ENCODE measurements around the gene PAPPA. TPM values are rescaled to one million over a fixed set of nuclear protein-coding genes. Genes with fewer than 3 reads are reported as not detected.

PAPPA gene
- total RNA-seq, 4 donors from 2014 or later: 0.29 to 17.1 (median 2.4) TPM

DNA sequence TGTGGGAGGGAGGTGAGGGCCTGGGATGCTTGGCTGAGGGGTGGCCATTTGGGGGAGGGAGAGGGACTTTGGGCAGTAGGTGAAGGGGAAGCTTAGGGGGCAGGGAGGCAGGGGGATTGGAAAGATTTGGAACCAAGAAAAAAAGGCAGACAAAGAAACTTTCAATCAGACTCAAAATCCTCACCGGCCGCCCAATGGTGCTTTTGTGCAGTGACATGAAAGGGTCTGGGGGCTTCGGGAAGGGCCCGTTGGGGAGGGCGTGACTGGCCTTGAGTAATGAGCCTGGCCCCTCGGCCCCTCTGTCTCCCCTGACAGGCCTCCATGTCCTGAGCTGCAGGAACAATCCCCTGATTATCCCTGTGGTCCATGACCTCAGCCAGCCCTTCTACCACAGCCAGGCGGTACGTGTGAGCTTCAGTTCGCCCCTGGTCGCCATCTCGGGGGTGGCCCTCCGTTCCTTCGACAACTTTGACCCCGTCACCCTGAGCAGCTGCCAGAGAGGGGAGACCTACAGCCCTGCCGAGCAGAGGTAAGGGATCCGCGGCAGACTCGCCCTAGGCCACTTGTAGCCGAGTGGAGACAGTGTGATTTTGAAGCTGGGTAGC, 181.1 kb downstream of the PAPPA start:
- no peak overlapping the region for H3K4me3 ChIP-seq
- no peak for DNase-seq
- H3K36me3 ChIP-seq: no peaks in the 10 kb centered on the region
- intact Hi-C loops (cut with DNase I; ENCODE audit: low total_unique reads): no loop called here
- no peak for TF ChIP-seq POLR2A (IDR thresholded peaks at IDR 0.05)
- TF ChIP-seq, protein P1, sequence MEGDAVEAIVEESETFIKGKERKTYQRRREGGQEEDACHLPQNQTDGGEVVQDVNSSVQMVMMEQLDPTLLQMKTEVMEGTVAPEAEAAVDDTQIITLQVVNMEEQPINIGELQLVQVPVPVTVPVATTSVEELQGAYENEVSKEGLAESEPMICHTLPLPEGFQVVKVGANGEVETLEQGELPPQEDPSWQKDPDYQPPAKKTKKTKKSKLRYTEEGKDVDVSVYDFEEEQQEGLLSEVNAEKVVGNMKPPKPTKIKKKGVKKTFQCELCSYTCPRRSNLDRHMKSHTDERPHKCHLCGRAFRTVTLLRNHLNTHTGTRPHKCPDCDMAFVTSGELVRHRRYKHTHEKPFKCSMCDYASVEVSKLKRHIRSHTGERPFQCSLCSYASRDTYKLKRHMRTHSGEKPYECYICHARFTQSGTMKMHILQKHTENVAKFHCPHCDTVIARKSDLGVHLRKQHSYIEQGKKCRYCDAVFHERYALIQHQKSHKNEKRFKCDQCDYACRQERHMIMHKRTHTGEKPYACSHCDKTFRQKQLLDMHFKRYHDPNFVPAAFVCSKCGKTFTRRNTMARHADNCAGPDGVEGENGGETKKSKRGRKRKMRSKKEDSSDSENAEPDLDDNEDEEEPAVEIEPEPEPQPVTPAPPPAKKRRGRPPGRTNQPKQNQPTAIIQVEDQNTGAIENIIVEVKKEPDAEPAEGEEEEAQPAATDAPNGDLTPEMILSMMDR (IDR thresholded peaks at IDR 0.05): no peak
- H3K9me3 ChIP-seq: no peaks in the 10 kb centered on the region
- no peaks in the 10 kb centered on the region for H3K27me3 ChIP-seq
- H3K4me1 ChIP-seq: no peaks in the 10 kb centered on the region
- H3K27ac ChIP-seq: no peak overlapping the region

DNA sequence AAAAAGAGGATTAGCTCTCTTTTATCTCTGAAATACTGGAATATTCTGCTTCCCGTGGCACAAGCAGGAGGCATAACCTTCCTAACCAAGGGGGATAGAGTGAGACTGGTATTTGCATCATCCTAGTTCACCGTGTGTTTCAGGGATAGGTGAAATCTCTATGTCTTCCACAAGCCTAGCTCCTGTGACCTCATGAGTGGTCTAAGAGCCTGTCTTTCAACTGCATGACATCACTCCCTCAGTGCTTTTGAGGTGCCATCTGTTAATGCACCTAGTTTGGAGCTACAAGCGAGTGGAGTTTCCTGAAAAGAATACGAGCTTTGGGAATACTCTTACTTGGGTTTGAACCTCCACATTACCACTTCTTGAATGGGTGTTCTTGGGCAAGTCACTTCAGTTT, 181.8 kb downstream of the PAPPA start:
- no peaks in the 10 kb centered on the region for H3K9me3 ChIP-seq
- no peaks in the 10 kb centered on the region for H3K4me1 ChIP-seq
- TF ChIP-seq, protein P1 (IDR thresholded peaks at IDR 0.05): no peak
- TF ChIP-seq POLR2A (IDR thresholded peaks at IDR 0.05): no peak
- intact Hi-C loops (cut with DNase I; ENCODE audit: low total_unique reads): no loop called here
- DNase-seq: no peak
- H3K4me3 ChIP-seq: no peak overlapping the region
- H3K36me3 ChIP-seq: no peaks in the 10 kb centered on the region
- H3K27me3 ChIP-seq: no peaks in the 10 kb centered on the region
- no peak overlapping the region for H3K27ac ChIP-seq

DNA sequence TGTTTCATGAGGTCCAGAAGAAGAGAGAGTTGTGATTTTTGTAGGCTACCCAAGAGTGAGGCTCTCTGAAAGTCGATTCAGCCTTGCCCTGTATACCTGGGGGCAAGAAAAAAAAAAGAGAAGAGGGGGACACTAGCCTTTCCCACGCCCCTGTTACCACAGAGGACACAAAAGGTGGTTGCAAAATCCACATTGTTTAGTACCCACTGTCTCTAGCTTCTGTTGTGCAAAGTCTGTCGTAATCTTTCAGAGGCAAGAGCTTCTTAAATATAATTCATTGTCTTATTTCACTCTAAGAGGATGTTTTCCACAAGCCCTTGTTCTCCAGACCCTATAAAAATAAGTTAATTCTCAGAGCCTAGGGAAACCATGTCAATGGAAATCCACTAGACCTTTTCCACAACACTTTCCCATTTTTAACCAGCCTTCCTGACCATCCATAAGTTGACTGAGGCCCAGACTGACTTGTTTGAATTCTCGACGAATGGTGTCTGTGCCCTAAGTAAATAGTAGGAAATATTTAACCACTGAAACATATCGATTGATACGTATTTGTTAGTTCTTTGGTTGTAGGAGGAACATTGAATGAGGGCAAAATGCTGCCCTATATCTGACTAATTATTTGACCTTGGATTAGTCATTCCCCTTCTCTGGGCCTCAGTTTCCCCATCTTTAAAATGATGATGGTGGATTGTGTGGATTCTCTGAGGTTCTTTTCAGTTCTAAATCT, 182.7 kb downstream of the PAPPA start:
- intact Hi-C loops (cut with DNase I; ENCODE audit: low total_unique reads): no loop called here
- no peaks in the 10 kb centered on the region for H3K9me3 ChIP-seq
- H3K4me3 ChIP-seq: no peak overlapping the region
- TF ChIP-seq POLR2A (IDR thresholded peaks at IDR 0.05): no peak
- TF ChIP-seq, protein P1 (IDR thresholded peaks at IDR 0.05): no peak
- no peak for DNase-seq
- no peaks in the 10 kb centered on the region for H3K36me3 ChIP-seq
- no peak overlapping the region for H3K27ac ChIP-seq
- H3K4me1 ChIP-seq: no peaks in the 10 kb centered on the region
- no peaks in the 10 kb centered on the region for H3K27me3 ChIP-seq

DNA sequence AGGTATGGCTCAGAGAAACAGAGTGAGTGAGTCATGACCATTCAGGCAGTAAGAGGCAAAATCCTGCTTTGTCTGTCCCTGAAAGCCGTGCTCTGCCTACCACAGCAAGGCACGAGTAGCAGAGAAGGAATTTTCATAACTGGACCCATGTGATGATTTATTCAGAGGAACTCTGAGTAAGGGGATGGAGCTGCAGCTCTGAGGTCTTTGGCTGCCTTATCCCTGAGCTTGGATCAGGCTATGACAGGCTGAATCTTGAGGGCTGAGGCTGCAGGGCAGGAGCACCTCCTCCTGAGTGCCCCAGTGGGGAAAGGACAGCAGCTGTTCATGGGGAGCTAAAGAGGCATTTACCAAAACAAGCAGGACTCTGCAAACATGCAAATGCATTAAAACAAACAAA, 183.4 kb downstream of the PAPPA start:
- Histone ChIP-seq H3K36me3 (no peaks in the 10 kb centered on the region), H3K9me3 (no peaks in the 10 kb centered on the region), H3K4me3 (no peak overlapping the region), H3K4me1 (no peaks in the 10 kb centered on the region), H3K27ac (no peak overlapping the region), H3K27me3 (no peaks in the 10 kb centered on the region)
- intact Hi-C loops (cut with DNase I; ENCODE audit: low total_unique reads): no loop called here
- DNase-seq: no peak
- TF ChIP-seq POLR2A (IDR thresholded peaks at IDR 0.05): no peak
- TF ChIP-seq, protein P1 (IDR thresholded peaks at IDR 0.05): no peak

DNA sequence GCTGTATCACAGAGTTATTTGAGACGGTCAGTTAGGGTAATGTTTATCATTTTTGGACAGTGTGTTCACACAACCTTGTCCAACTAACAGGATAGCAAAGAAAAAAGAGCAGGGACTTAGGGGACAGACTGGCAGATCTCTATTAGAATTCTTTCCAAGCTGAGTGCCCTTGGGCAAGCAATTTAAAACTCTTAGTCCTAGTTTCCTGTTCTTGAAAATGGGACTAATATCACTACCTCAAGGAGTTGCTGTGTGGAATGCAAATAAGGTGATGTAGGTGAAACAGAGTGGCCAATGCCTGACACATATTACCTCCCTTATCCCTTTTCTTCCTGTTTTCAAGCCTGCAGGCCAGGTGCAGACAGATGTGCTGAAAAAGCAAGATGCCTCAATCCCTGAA, 186.7 kb downstream of the PAPPA start:
- Histone ChIP-seq H3K36me3 (no peaks in the 10 kb centered on the region), H3K4me3 (no peak overlapping the region), H3K9me3 (no peaks in the 10 kb centered on the region), H3K27ac (no peak overlapping the region), H3K4me1 (no peaks in the 10 kb centered on the region), H3K27me3 (no peaks in the 10 kb centered on the region)
- DNase-seq: no peak
- intact Hi-C loops (cut with DNase I; ENCODE audit: low total_unique reads): no loop called here
- TF ChIP-seq POLR2A (IDR thresholded peaks at IDR 0.05): no peak

All from uterus (tissue), 4 donors.